ENCODE data around the gene CAMSAP1.
"Not testable (repeated sequence)": the region's sequence is repeated elsewhere in the genome, so short reads cannot be mapped to it uniquely, and the experiment has no call there.

CAMSAP1 gene

GRCh38 chr9:135907431-135908092 is at the start of gene CAMSAP1:
TSS of gene CAMSAP1 (minus strand) at chr9:135907546. CDS start at chr9:135907159, 387 bp downstream.
- DNase-seq = peak; percentile 83

- no peak for DNase-seq
These were observed 49.4 kb upstream of the CAMSAP1 start for GRCh38 chr9:135956802-135957174.

DNA sequence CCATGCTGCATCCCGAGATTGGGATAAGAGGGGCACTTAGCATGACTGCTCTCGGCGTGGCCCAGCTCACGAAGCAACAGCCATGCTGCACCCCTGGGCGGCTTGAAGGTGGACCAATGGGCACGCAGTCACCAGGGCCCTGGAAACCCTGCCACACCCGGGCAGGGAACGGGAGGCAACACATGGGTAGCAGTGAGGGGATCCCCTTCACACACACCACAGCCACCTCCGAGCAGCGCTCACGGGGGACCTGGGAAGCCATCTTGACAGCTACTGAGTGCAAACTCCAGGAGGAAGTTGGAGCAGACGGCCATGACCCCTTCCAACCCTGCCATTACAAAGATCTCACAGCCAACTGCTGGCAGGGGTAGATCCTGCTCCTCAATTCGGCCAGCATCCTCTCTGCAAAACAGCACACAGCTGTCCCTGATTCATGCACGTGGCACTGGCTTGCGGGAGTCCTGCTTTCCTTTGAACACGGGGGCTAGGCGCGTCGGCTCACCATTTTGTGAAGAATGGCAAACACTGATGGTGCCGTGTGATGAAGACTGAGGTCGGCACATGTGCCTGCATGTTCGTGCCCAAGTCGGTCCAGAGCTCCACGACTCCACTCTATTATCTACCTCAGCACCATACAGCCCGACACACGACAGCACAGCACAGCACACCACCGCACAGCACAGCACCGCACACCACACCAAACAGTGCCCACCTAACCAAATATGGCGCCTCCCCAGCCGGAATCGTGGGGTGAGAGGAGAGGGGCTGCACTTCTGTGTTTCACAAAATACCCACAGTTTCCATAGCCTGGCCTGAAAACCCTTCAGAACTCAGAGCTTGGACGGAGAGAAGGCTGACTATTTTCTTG is 48.8 kb upstream of the CAMSAP1 start:
- no peak for DNase-seq

DNA sequence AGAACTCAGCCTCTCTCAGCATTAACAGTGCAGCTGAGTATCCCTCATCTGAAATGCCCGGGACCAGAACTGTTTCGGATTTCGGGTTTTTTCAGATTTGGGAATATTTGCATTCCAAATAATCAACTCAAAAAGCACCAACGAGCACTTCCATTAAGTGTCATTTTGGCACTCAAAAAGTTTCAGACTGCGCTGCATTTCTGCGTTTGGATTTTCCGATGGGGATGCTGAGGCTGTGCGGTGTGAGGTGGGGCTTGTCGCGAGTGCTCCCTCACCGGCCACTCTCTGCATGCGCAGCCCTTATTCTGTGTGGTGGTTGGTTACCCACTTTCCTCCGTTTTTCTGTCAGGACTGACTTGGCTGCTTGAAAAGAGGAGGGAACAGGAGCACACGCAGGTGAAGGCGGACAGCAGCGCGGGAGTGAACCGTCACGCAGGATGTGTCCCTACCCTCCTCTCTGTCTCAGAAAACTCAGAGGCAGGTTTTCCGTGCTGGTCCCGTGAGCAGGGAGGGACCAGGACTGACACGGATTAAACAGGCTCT is 45.4 kb upstream of the CAMSAP1 start:
- DNase-seq = no peak

DNA sequence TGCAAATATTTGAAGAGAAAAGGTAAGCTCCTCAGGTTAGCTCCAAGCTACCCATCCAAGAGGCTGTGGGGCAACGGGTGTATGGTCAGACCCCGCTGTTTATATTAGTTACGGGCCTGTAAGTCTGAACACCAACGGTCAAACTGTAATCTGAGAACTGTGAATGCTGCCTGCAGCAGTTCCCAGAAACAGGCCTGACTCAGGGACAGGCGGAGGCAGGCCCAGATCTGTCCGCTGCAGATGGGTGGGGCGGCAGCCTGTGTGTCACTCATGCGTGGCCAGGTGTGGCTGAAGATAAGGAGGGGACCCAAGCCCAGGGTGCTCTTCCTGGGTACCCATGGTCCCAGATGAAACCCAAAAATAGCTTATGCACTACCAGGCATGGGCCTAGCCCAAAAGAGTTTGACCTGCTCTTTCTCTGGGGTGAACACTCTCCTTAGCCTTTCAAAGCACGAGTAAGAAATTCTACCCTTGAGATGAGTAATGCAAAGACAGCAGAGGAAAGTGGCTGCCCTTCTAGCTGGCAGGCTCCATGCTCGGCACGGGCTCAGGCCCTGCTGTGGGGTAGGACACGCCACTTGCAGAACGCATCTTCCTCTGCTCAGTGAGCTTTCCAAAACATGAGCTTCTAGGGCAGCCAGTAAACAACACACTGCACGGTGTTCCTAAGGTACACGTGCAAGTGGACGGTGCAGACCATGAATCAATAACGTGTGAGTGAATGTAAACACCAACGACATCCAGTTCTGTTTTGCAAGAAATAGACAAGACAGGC is 44.7 kb upstream of the CAMSAP1 start:
- no peak for DNase-seq

- not testable (repeated sequence) for DNase-seq
These were observed 44.0 kb upstream of the CAMSAP1 start for GRCh38 chr9:135951310-135951709.

- DNase-seq = not testable (repeated sequence)
These were observed 43.5 kb upstream of the CAMSAP1 start for GRCh38 chr9:135950841-135951240.

GRCh38 chr9:135950135-135950682 is 42.9 kb upstream of the CAMSAP1 start:
- DNase-seq = no peak

- no peak for DNase-seq
These were observed 42.3 kb upstream of the CAMSAP1 start for GRCh38 chr9:135949501-135950134.

DNA sequence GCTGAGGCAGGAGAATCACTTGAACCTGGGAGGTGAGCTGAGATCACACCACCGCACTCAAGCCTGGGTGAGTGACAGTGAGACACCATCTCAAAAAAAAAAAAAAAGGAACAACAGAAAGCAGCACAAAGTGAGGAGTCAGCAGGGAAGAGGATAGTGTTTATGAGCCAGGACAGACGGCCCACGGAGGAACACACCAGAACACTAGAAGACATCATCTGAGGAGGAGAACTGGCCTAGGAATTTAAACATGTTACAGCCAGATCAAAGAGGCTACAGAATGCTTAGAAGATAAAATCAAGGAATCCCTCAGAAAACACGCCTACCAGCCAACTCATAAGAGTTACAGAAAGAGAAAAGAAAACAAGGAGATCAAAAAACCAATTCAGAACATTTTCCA is 41.6 kb upstream of the CAMSAP1 start:
- no peak for DNase-seq

DNA sequence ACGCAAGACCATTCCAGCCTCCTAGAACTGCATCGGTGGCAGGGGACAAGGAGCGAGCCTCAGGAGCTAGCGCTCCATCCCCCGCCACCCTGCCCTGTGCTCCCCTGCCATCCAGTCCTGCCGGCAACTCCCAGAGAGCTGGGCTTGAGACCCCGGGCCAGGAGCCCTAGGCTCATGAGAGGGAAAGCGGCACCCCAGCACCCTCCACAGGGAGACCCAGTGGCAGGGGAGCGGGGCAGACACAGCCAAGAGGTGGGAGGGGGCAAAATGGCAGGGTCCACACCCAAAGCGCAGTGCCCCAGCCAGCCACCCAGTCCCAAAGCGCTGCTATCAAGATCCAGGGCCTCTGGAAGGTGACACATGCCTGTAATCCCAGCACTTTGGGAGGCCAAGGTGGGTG is 41.1 kb upstream of the CAMSAP1 start:
- no peak for DNase-seq

DNA sequence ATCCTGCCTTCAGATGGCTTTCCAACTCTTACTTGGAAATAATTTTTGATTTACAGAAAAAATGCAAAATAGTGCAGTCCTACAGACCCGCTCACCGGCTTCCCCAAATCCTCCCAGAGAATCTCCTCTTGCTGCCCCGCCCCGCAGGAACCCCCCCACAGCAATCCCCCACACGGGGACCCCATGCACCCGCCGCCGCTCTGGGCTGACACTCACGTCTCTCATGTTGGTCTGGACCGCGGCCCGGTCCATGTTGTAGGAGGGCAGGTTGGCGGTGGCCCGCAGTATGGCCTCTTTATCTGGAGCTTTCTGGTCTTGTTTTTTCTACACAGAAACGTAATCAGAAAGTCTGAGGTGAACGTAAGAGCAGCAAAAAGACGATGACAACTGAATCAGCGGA is 40.2 kb upstream of the CAMSAP1 start:
- no peak for DNase-seq

GRCh38 chr9:135947105-135947504 is 39.8 kb upstream of the CAMSAP1 start:
- DNase-seq = not testable (repeated sequence)

- DNase-seq = no peak
These were observed 39.1 kb upstream of the CAMSAP1 start for GRCh38 chr9:135946392-135946994.

GRCh38 chr9:135945969-135946368 is 38.6 kb upstream of the CAMSAP1 start:
- DNase-seq = no peak

GRCh38 chr9:135944444-135945252 is 37.3 kb upstream of the CAMSAP1 start:
- no peak for DNase-seq

DNA sequence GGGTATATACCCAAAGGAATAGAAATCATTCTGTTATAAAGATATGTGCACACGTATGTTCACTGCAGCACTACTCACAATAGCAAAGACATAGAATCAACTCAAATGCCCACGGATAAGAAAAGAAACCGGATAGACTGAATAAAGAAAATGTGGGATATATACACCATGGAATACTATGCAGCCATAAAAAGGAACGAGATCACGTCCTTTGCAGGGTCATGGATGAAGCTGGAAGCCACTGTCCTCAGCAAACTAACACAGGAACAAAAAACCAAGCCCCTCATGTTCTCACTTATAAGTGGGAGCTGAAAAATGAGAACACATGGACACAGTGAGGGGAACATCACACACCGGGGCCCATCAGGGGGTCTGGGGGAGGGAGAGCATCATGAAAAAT is 36.3 kb upstream of the CAMSAP1 start:
- not testable (repeated sequence) for DNase-seq

DNA sequence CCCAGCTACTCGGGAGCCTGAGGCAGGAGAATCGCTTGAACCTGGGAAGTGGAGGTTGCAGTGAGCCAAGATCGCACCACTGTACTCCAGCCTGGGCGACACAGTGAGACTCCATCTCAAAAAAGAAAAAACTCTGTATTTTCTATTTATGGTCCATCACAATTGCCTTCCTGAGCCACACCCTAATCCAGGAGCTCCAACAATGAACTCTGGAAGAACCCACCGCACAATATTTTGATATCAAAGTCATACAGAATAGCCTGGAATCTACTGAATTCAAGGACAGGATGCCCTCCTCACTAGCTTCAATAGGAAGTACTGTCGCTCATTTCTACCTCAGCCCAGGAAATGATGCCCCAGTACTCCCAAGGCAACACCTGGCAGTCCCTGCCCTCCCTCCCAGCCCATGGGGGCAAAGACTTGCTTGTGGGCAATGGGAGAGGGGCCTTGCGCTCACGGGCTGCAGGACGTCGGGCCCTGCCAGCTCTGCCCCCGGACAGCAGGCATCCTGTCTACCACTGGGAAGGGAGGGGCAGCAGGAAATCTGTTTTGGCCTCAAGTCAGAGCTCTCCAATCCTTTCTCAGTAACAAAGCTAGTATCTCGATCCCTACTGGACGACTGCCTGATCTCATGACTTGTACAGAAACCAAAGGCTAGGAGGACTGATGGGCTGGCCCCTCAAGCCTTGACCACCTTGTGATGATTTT is 34.1 kb upstream of the CAMSAP1 start:
- no peak for DNase-seq

- no peak for DNase-seq
These were observed 32.3 kb upstream of the CAMSAP1 start for GRCh38 chr9:135939351-135940265.

Measured in GOT3 (cell line).